Endodermal cell (in vitro differentiated cells): ENCODE data around the gene EFNA3. TPM values are rescaled to one million over a fixed set of nuclear protein-coding genes. Genes with fewer than 3 reads are reported as not detected.

Source experiments
- DNase-seq: peaks from one replicate; pipeline ENCODE4 v3.0.0-alpha.2; 2017
- H3K27ac ChIP-seq: 2 replicates; pipeline ENCODE4 v1.5.1; 2013; ENCODE audit warnings: mild to moderate bottlenecking, low read depth, low read length, moderate library complexity
- H3K27me3 ChIP-seq: 2 replicates; pipeline ENCODE4 v1.6.1; 2013; ENCODE audit warnings: mild to moderate bottlenecking, low read length, moderate library complexity; ENCODE audit not compliant: insufficient read depth, control insufficient read depth, poor library complexity, severe bottlenecking
- H3K36me3 ChIP-seq: 2 replicates; pipeline ENCODE4 v1.7.0; 2013; ENCODE audit warnings: mild to moderate bottlenecking, low read length, moderate library complexity; ENCODE audit not compliant: control insufficient read depth, insufficient read depth
- H3K4me1 ChIP-seq: one replicate; pipeline ENCODE4 v1.7.0; 2013; ENCODE audit warnings: low read length; ENCODE audit not compliant: control insufficient read depth, insufficient read depth
- H3K4me3 ChIP-seq: 2 replicates; pipeline ENCODE4 v1.5.1; 2013; ENCODE audit warnings: mild to moderate bottlenecking, low read length, moderate library complexity
- H3K9ac ChIP-seq: 2 replicates; pipeline ENCODE4 v1.6.1; 2013; ENCODE audit warnings: mild to moderate bottlenecking, low read length, moderate library complexity; ENCODE audit not compliant: poor library complexity, severe bottlenecking; ENCODE audit errors: extremely low read depth
- H3K9me3 ChIP-seq: 2 replicates; pipeline ENCODE4 v1.6.1; 2013; ENCODE audit warnings: mild to moderate bottlenecking, low read length, moderate library complexity; ENCODE audit not compliant: control insufficient read depth
- H3K27ac Mint-ChIP-seq: 2 replicates; pipeline ENCODE4 v1.8.0; 2020; ENCODE audit warnings: mixed read lengths
- H3K27me3 Mint-ChIP-seq: 2 replicates; pipeline ENCODE4 v1.8.0; 2021; ENCODE audit warnings: mild to moderate bottlenecking, mixed read lengths; ENCODE audit not compliant: insufficient read depth
- H3K36me3 Mint-ChIP-seq: 2 replicates; pipeline ENCODE4 v1.8.0; 2020; ENCODE audit warnings: low read depth, mixed read lengths
- H3K4me1 Mint-ChIP-seq: 2 replicates; pipeline ENCODE4 v1.8.0; 2020; ENCODE audit warnings: mixed read lengths
- H3K4me3 Mint-ChIP-seq: 2 replicates; pipeline ENCODE4 v1.8.0; 2020; ENCODE audit warnings: mild to moderate bottlenecking, moderate library complexity, mixed read lengths
- H3K9me3 Mint-ChIP-seq: 2 replicates; pipeline ENCODE4 v1.8.0; 2020; ENCODE audit warnings: mild to moderate bottlenecking, mixed read lengths
- CTCF ChIP-seq: fragments of 200-600 bp; sonication (generic); conservative IDR thresholded peaks from 2 replicates; pipeline ENCODE4 v1.5.0; 2021; ENCODE audit warnings: antibody characterized with exemption, mild to moderate bottlenecking
- WGBS, 2 experiments: methylation state at CpG; one replicate each; pipeline versions ENCODE4 v1.1.5 to v1.1.7; 2013; ENCODE audit warnings: missing lambda C conversion rate in 2 of 2, mixed read lengths in 1 of 2; ENCODE audit not compliant: insufficient coverage in 1 of 2, insufficient read length in 1 of 2; 5-methylcytosine and 5-hydroxymethylcytosine counted together
- total RNA-seq, 2 donors: library from RNA; stranded (reverse); fragmentation: NEBNext Ultra II Directional in 1 of 2; extraction: Animal tissue kit (Norgen Biotek cat#: 25700) in 1 of 2; gene quantifications; 2 replicates in 1 of 2; 3 replicates in 1 of 2; pipeline ENCODE4 v1.2.1, GENCODE V29; 2021

Gene EFNA3
- total RNA-seq, 2 donors from 2014 or later, result 3.1 to 6.0 TPM

GRCh38 chr1:155057788-155058211, 20.8 kb upstream of the EFNA3 start:
- 95 to 99% methylated on average over 12 to 13 of the region's 13 CpGs for WGBS, 2 experiments
- Mint-ChIP-seq H3K9me3 (no peaks in the 10 kb centered on the region), H3K36me3 (no peaks in the 10 kb centered on the region), H3K27ac (no peak overlapping the region), H3K27me3 (peaks cover 7% of the 10 kb centered on the region), H3K4me1 (peaks cover 3% of the 10 kb centered on the region), H3K4me3 (no peak overlapping the region)
- no peak for DNase-seq
- peak; percentile 46 for TF ChIP-seq CTCF
- Histone ChIP-seq H3K9ac (no peak overlapping the region), H3K4me3 (no peak overlapping the region), H3K4me1 (peaks cover 4% of the 10 kb centered on the region), H3K27me3 (peaks cover 13% of the 10 kb centered on the region), H3K9me3 (no peaks in the 10 kb centered on the region), H3K36me3 (no peaks in the 10 kb centered on the region), H3K27ac (no peak overlapping the region)

- H3K27ac Mint-ChIP-seq, result no peak overlapping the region
- peaks cover 14% of the 10 kb centered on the region for H3K4me1 Mint-ChIP-seq
- H3K4me1 ChIP-seq, result peaks cover 11% of the 10 kb centered on the region
- no peak overlapping the region for H3K9ac ChIP-seq
- H3K4me3 ChIP-seq, result no peak overlapping the region
- 90 to 94% methylated on average over 4 to 8 of the region's 8 CpGs for WGBS, 2 experiments
- no peak for TF ChIP-seq CTCF
- DNase-seq, result no peak
- H3K4me3 Mint-ChIP-seq, result no peak overlapping the region
- H3K9me3 Mint-ChIP-seq, result no peaks in the 10 kb centered on the region
- peaks cover 5% of the 10 kb centered on the region for H3K27me3 Mint-ChIP-seq
- H3K27ac ChIP-seq, result no peak overlapping the region
- H3K27me3 ChIP-seq, result peaks cover 7% of the 10 kb centered on the region
- no peaks in the 10 kb centered on the region for H3K9me3 ChIP-seq
- no peaks in the 10 kb centered on the region for H3K36me3 ChIP-seq
- no peaks in the 10 kb centered on the region for H3K36me3 Mint-ChIP-seq
These were observed 17.9 kb upstream of the EFNA3 start for GRCh38 chr1:155060736-155061135.

- no peaks in the 10 kb centered on the region for H3K9me3 ChIP-seq
- peaks cover 5% of the 10 kb centered on the region for H3K27me3 Mint-ChIP-seq
- peaks cover 11% of the 10 kb centered on the region for H3K4me1 ChIP-seq
- no peaks in the 10 kb centered on the region for H3K9me3 Mint-ChIP-seq
- peaks cover 5% of the 10 kb centered on the region for H3K36me3 Mint-ChIP-seq
- peak; percentile 99 for DNase-seq
- peaks cover 2% of the 10 kb centered on the region for H3K36me3 ChIP-seq
- H3K4me3 ChIP-seq, result no peak overlapping the region
- H3K27me3 ChIP-seq, result peaks cover 7% of the 10 kb centered on the region
- H3K4me1 Mint-ChIP-seq, result peaks cover 14% of the 10 kb centered on the region
- no peak overlapping the region for H3K27ac ChIP-seq
- H3K27ac Mint-ChIP-seq, result no peak overlapping the region
- no peak overlapping the region for H3K9ac ChIP-seq
- peak; percentile 94 for TF ChIP-seq CTCF
- WGBS, 2 experiments, result 11 to 32% methylated on average over 11 to 21 of the region's 21 CpGs
- H3K4me3 Mint-ChIP-seq, result no peak overlapping the region
These were observed 17.1 kb upstream of the EFNA3 start for GRCh38 chr1:155061381-155062150.
